Tongue (tissue), 2 donors: ENCODE measurements around the gene RAD51B. TPM values are rescaled to one million over a fixed set of nuclear protein-coding genes. Genes with fewer than 3 reads are reported as not detected.
"Not testable (repeated sequence)": the region's sequence is repeated elsewhere in the genome, so short reads cannot be mapped to it uniquely, and the experiment has no call there.

Experiments used
- DNase-seq: peaks from one replicate; pipeline ENCODE4 v3.0.0-alpha.2; 2015
- total RNA-seq: library from RNA; depleted of rRNA; stranded (reverse); fragments of >200 nt; gene quantifications from one replicate; pipeline ENCODE4 v1.2.3, GENCODE V29; 2014

The RAD51B gene
- total RNA-seq, 1 donor from 2014 or later = 37.8 TPM

GRCh38 chr14:68181519-68182326, 362.1 kb downstream of the RAD51B start:
- no peak for DNase-seq

DNA sequence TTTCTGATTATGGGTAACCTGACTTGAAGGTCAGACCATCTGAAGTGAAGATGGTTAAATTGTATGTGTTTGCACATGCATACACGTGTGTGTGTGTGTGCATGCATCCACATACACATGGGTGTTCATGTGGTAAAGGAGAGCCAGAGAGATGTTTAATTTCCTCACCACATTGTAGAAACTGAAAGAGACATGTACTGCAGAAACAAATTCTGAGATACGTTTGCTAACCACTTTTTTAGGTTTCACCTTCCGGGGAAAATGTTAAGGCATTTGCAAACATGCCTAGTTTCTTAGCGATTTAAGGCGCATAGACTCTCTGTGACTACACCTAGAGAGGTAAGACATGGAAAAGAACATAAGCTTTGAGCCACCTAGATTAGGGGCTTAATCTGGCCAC, 362.9 kb downstream of the RAD51B start:
- DNase-seq = no peak

DNA sequence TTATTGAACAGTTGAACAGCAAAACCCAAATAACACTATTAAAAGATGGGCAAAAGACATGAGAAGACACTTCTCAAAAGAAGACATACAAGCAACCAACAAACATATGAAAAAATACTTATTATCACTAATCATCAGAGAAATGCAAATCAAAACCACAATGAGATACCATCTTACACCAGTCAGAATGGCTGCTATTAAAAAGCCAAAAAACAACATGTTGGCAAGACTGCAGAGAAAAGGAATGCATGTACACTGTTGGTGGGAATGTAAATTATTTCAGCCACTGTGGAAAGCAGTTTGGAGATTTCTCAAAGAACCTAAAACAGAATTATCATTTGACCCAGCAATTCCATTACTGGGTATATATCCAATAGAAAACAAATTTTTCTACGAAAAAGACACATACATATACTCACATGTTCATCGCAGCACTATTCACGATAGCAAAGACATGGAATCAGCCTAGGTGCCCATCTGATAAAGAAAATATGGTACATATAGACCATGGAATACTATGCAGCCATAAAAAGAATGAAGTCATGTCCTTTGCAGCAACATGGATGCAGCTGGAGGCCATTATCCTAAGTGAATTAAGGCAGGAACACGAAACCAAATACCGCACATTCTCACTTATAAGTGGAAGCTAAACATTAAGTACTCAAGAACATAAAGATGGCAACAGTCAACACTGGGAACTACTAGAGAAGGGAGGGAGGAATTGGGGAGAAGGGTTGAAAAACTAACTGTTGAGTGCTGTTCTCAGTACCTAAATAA, 367.1 kb downstream of the RAD51B start:
- DNase-seq = not testable (repeated sequence)

GRCh38 chr14:68188174-68188573, 368.6 kb downstream of the RAD51B start:
- DNase-seq = no peak

GRCh38 chr14:68190032-68190431, 370.5 kb downstream of the RAD51B start:
- DNase-seq = no peak

GRCh38 chr14:68191567-68192321, 372.2 kb downstream of the RAD51B start:
- DNase-seq = peak; percentile 66

DNA sequence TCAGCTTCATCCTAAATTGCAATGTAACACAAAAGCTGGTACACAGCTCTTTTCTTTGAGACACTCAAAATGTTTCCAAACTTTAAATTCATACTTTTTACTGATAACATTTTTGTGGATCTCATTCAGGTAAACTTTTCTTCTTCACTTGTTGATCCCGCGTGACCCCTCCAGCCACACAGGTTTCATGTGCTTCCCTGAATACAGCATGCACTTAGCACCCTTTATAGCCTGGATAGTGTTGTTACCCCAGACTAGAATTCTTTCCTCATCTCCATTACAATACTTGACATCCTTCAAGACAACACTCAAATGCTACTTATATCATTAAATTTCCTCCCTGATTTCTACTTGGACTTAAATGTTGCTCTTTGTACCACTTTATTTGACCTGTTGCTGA, 373.4 kb downstream of the RAD51B start:
- no peak for DNase-seq

DNA sequence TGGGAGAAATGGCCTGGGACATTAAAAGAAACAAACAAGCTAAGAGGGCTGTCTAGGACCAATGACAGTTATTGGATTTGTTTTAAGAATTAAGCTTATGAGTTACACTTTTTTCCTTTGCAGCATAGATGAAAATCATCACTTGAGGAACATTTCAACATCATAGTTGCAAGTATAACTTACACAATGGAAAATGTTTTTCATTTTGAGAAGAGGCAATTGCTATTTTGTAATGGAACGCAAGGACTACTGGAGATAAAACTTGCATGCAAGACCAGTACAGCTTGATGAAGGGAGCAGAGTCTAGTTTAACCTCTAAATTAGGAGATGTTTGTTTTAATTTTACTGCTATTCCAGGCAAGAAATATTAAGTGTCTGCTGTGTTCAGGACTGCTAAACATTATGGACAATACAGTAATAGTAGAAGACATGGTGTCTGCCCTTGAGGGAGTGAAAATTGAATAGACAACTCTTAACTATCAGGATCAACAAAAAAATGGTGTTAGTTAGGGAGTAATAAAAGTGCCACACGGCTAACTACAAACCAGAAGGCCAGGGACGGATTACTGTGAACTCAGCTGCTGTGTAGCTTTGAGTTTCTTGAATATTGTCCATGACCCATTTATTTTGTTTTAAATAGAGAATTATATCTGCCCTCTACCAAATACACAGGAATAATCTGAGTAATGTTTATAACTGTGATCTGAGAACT, 374.5 kb downstream of the RAD51B start:
- no peak for DNase-seq

GRCh38 chr14:68195126-68195525, 375.5 kb downstream of the RAD51B start:
- peak; percentile 45 for DNase-seq

GRCh38 chr14:68198713-68199495, 379.3 kb downstream of the RAD51B start:
- peak; percentile 48 for DNase-seq

- DNase-seq = peak; percentile 56
Observed at GRCh38 chr14:68199554-68200151, 380.1 kb downstream of the RAD51B start.

DNA sequence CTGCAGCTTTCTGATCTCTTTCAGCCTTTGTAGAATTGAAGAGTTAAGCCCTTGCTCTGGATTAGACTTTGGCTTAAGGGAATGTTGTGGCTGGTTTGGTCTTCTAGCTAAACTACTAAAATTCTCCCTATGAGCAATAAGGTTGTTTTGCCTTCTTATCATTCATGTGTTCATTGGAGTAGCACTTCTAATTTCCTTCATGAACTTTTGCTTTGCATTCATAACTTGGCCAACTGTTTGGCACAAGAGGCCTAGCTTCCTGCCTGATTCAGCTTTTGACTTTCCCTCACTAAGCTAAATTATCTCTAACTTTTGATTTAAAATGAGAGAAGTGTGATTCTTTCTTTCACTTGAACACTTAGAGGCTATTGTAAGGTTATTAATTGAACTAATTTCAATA, 384.3 kb downstream of the RAD51B start:
- no peak for DNase-seq

DNA sequence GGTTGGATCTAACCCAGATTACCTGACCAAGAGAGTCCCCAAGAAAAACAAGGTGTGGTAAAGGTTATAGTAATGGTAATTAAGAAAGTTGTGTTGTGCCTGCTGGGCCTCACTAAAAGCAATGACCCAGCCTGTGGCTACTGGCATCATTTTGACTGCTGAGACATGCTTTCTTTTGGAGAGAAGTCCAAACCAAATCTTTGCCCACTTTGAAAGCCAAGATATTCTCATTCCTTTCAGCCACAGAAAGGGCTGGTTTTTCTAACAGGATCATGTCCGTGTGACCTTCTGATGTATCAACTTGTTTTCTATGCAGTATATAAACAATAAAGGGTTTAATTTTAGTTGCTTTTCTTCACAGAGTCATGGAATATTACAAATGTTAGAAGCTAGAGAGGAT, 388.6 kb downstream of the RAD51B start:
- no peak for DNase-seq

- no peak for DNase-seq
Observed at GRCh38 chr14:68208626-68209317, 389.2 kb downstream of the RAD51B start.

GRCh38 chr14:68210729-68211299, 391.2 kb downstream of the RAD51B start:
- DNase-seq = peak; percentile 58

- no peak for DNase-seq
Observed at GRCh38 chr14:68211421-68211820, 391.8 kb downstream of the RAD51B start.

GRCh38 chr14:68211886-68212285, 392.3 kb downstream of the RAD51B start:
- no peak for DNase-seq

GRCh38 chr14:68212361-68212760, 392.8 kb downstream of the RAD51B start:
- DNase-seq = no peak

DNA sequence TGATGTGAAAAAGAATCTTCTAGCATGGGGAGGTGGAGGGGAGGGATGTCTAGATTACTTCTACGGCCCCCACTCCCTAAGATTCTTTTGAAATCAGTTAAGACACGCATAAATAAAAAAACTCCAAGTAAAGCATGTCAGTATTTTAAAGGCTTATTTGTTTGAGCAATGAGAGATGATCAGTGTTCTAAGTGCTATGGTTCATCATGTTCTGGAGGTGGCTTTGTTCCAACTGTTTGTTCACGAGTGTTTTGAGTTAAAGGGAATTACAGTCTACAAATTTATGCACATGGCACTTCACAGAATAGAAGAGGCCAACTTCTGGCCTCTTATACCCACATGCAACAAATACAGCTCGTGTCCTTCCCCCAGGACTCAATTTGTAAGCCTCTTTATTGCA, 394.9 kb downstream of the RAD51B start:
- DNase-seq = no peak

- DNase-seq = no peak
Observed at GRCh38 chr14:68215629-68216028, 396.1 kb downstream of the RAD51B start.
